HG03571 (cell line): ENCODE data around the gene NR5A1.

ENCODE experiments used
- ATAC-seq: cut with Tn5 transposase; IDR thresholded peaks from one replicate; pipeline ENCODE4 v1.9.1; 2021; ENCODE audit not compliant: unreplicated experiment

NR5A1 gene

DNA sequence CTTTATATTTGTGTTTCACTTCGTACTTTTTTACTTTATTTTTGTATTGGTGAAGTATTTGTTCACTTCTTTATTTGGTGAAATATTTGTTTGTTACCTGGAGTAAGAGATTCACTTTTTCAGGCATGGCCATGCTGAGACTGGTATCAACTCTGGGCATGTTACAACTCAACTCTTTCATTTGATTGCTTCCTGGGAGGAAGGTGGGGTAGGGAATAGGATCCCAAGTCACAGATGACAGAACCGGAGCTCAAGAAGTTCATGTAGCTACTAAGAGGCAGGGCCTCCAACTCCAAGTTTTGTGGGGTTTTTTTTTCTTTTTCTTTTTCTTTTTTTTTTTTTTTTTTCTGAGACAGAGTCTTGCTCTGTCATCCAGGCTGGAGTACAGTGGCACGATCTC, 63.0 kb downstream of the NR5A1 start:
- ATAC-seq: no peak

DNA sequence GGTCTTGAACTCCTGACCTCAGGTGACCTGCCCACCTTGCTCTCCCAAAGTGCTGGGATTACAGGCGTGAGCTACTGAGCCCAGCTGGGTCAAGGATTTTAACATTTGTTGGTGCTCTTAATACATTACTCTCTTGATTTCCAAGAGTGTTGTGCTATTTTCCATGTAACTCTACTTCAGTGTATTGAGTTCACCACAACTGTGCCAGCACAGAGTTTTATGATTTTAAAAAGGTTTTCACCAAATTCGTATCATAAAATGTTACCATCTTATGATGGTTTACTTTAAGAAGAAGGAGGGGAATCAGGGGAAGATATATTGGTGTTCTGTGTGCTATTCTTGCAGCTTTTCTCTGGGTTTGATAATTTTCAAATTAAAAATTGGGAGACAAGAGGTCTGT, 63.6 kb downstream of the NR5A1 start:
- ATAC-seq: no peak

DNA sequence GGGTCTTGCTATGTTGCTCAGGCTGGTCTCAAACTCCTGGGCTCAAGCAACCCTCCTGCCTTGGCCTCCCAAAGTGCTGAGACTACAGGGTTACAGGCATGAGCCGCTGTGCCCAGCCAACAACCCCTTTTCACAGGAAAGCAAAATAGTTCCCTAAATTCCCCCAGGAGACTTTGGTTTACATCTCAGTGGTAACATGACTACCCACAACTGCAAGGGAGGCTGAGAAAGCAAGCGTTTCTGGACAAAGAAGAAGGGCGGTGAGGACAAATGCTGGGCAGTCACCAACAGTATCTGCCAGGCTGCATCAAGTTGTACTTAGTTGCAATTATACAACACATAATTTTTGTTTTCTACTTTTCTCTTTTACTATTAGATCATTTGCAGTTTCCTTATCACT, 64.4 kb downstream of the NR5A1 start:
- no peak for ATAC-seq

DNA sequence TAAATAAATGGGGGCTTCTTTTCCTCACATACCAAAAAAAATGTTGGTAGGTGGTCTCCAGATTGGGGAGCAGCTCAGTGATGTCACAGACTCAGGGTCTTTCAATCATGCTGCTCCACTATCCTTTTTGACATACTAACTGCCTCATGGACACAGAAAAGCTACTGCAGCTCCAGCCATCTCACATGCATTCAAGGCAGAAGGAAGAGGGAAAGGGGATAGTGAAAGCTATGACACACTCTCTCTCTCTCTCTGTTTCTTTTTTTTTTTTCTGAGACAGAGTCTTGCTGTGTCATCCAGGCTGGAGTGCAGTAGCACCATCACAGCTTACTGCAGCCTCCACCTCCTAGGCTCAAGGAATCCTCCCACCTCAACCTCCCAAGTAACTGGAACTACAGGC, 64.8 kb downstream of the NR5A1 start:
- ATAC-seq: no peak

DNA sequence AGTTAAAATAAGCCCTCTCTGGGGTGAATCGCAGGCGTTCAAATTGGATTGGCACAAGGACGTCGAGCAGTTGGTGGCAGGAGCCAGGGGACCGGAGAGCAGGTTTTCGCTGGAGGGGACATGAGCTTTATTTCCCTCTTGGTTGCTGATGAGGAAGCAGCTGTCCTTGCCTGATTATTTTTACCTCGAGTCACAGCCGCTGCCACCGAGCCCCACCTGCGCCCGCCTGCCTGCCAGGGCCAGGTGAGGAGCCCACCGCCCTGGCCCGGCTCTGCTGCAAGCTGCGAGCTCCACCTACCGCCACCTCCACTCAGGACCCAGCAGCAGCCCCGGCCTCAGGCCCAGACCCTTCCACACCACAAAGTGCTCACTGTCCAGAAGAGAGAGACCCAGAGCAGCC, 65.9 kb downstream of the NR5A1 start:
- ATAC-seq: no peak

DNA sequence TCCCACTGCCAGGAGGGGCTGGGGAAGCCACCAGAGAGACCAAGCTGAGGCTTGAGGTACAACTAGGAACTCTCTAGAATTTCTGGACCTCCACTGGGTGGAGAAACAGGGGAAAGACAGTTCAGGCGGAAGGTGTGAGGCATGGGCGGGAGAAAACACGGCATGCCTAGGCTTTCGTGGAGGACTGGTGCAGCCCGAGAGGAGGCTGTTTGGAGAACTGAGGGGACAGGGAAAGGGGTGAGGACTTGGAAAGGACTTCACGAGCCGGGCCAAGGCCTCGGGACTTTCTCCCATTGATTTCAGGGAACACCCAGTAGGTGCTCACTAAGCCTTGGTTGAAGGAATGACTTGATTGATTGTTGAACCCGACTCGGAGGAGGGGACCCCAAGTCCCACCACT, 66.4 kb downstream of the NR5A1 start:
- no peak for ATAC-seq

DNA sequence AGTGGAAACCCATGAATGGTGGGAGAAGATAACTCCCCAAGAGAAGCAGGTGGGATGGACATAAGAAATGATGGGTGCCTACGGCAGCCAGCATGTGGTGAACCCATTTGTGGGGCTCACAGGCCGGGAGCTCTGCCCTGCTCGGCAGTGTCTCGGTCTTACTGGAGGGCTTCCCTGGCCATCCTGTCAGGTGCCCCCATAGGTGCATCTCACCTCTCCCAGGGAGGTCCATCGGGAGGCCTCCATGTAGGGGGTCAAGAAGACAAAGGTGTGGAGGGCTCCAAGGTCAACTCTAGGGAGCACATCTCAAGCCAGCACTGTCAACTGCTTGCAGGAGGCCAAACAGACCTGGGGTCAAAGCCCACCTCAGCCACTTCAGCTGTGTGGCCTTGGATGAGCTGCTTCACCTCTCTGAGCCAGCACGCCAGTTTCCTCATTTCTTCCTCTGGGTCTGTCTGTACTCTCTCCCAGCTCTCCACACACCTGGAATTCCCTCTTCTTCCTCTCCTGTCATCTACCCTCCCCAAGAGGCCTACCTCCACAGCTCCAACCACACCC, 67.4 kb downstream of the NR5A1 start:
- ATAC-seq: no peak

DNA sequence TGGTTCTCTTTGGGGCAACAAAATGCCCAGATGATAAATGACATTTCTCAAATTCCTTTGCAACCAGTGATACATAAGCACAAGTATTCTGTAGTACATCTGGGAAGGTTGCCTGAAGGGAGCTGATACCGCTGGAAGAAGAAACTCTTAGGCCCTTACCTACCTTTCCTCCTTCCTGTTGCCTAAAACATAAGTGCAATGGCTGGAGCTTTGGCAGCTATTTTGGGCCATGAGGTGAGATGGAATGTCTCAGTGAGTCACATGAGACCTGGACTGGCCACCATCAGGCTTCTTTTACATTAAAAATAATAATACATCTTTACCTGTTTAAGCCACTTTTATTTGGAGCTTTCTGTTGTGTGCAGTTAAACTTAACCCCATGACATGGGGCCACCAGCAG, 68.1 kb downstream of the NR5A1 start:
- ATAC-seq: no peak

DNA sequence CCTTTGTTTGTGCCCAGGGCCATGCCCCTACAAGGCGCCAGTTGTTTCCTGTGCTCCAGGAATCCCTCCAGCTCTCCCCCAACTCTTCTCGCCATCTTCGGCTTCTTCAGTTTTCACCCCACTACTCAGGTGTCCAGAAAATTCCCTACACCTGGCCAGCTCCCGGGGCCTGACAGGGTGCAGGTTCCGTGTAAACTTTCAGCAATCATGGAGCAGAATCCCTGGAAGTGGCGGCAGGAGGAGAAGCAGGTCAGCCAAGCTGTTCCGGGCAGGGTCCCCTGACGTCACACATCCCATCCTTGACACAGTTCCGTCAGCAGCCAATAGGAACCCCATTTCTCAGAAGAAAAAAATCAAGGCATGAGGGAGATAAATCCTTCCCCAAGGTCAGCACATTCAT, 69.1 kb downstream of the NR5A1 start:
- ATAC-seq: no peak

DNA sequence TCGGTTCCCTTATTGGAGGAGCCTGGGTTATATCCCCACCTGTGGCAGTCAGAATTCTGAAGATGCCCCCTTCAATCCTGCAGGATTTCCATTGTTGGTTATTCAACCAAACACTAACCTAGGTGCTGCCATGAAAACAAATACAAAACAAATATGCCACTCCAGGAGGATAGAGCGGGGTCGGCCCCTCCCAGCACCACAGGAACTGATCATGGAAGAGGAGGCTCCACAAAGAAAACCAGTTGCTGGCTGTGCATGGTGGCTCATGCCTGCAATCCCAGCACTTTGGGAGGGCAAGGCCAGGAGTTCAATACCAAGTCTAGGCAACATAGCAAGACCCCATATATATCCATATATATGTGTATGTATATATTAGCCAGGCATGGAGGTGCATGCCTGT, 70.1 kb downstream of the NR5A1 start:
- no peak for ATAC-seq

DNA sequence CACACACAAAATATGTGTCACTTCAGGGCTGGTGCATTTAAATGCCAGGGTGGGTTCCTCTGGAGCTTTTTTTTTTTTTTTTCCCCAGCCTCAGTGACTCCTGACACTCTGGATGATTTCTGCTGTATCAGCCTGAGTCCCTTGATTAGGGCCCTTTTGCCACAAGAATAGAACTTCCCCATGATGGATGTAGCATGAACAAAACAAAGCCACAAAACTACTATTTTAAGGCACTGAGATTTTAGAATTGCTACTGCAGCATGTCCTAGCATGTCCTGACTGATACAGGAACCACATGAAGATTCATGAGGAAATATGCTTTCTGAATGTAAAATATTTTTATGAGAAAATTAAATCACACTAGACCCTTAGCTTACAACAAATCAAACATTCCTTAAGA, 70.9 kb downstream of the NR5A1 start:
- ATAC-seq: no peak
